Esophagus squamous epithelium (tissue), 4 donors: ENCODE data around the gene CHID1.

ENCODE experiments used
- CTCF ChIP-seq, 6 experiments: fragments of 450-650 bp in 4 of 6; fragments of 200-600 bp in 2 of 6; sonication (generic) in 2 of 6; IDR thresholded peaks; one replicate each; pipeline ENCODE4 v1.5.1; 2016 to 2019; ENCODE audit warnings: antibody characterized with exemption in 6 of 6, mild to moderate bottlenecking in 4 of 6, moderate library complexity in 4 of 6
- POLR2A ChIP-seq, 4 donors: fragments of 450-650 bp; IDR thresholded peaks; one replicate each; pipeline ENCODE4 v1.6.1; 2017; ENCODE audit warnings: antibody characterized with exemption in 4 of 4, mild to moderate bottlenecking in 4 of 4, moderate library complexity in 3 of 4

GRCh38 chr11:931385-931784 is 20.8 kb upstream of the CHID1 start:
- TF ChIP-seq CTCF (IDR thresholded peaks at IDR 0.05) (no peak), POLR2A (IDR thresholded peaks at IDR 0.05) (no peak)
